Measurements from ENCODE around the gene RXRG. TPM values are rescaled to one million over a fixed set of nuclear protein-coding genes. Genes with fewer than 3 reads are reported as not detected.

The RXRG gene
- total and polyA plus RNA-seq, 11 donors = 0.91 to 11.4 (median 2.3) TPM

- Histone ChIP-seq H3K36me3 (no peaks in the 10 kb centered on the region), H3K27ac (peak overlapping the region; percentile 74 to 94 (median 81)), H3K9me3 (no peaks in the 10 kb centered on the region), H3K27me3 (peaks cover 0 to 48% (median 0%) of the 10 kb centered on the region in 9 donors), H3K4me1 (peaks cover 0 to 36% (median 14%) of the 10 kb centered on the region in 12 donors), H3K4me3 (peak overlapping the region in 11 of 12 donors; percentile 29 to 56 (median 48))
- ATAC-seq (no peak), DNase-seq (no peak)
- TF ChIP-seq POLR2A (IDR thresholded peaks at IDR 0.05) = no peak
- no peak for TF ChIP-seq CTCF (IDR thresholded peaks at IDR 0.05)
- 53 to 58% (median 54%) methylated on average over 7 of the region's 7 CpGs for WGBS, 4 donors
- intact Hi-C loops (cut with DNase I) = no loop called here
These were observed 69.3 kb downstream of the RXRG start for GRCh38 chr1:165375623-165376022.

GRCh38 chr1:165371588-165372225, 73.2 kb downstream of the RXRG start:
- H3K9me3 ChIP-seq = no peaks in the 10 kb centered on the region
- H3K27ac ChIP-seq = no peak overlapping the region
- no peak overlapping the region for H3K4me3 ChIP-seq
- DNase-seq (no peak), ATAC-seq (no peak)
- intact Hi-C loops (cut with DNase I) = no loop called here
- H3K27me3 ChIP-seq = peaks cover 0 to 46% (median 0%) of the 10 kb centered on the region in 9 donors
- WGBS, 4 donors = 59 to 63% (median 60%) methylated on average over 5 of the region's 5 CpGs
- H3K4me1 ChIP-seq = peaks cover 0 to 32% (median 13%) of the 10 kb centered on the region in 12 donors
- TF ChIP-seq CTCF (IDR thresholded peaks at IDR 0.05) (no peak), POLR2A (IDR thresholded peaks at IDR 0.05) (no peak)
- no peaks in the 10 kb centered on the region for H3K36me3 ChIP-seq

GRCh38 chr1:165369255-165369848, 75.6 kb downstream of the RXRG start:
- H3K27me3 ChIP-seq = peaks cover 0 to 34% (median 0%) of the 10 kb centered on the region in 9 donors
- H3K27ac ChIP-seq = no peak overlapping the region
- no peak overlapping the region for H3K4me3 ChIP-seq
- intact Hi-C loops (cut with DNase I) = loop anchor here (2.0 to 10.0 kb wide), 6 partner anchors 112 to 225 kb away; no protein-coding TSS in a partner anchor
- H3K9me3 ChIP-seq = no peaks in the 10 kb centered on the region
- ATAC-seq = peak in 3 of 4 donors; percentile 47 to 66 (median 63)
- TF ChIP-seq CTCF (IDR thresholded peaks at IDR 0.05) (peak; percentile 82 to 90 (median 90)), POLR2A (IDR thresholded peaks at IDR 0.05) (no peak)
- no peaks in the 10 kb centered on the region for H3K36me3 ChIP-seq
- H3K4me1 ChIP-seq = peaks cover 0 to 19% (median 3%) of the 10 kb centered on the region in 12 donors
- DNase-seq = peak in 2 of 5 donors; percentile 53 to 64
- WGBS, 4 donors = 20 to 22% (median 21%) methylated on average over 9 of the region's 9 CpGs

- no peak overlapping the region for H3K4me3 ChIP-seq
- peaks cover 0 to 32% (median 0%) of the 10 kb centered on the region in 9 donors for H3K27me3 ChIP-seq
- intact Hi-C loops (cut with DNase I) = loop anchor here in 9 of 10 donors (5.0 to 10.0 kb wide), 5 partner anchors 110 to 223 kb away; no protein-coding TSS in a partner anchor
- 35 to 43% (median 40%) methylated on average over 7 of the region's 7 CpGs for WGBS, 4 donors
- H3K27ac ChIP-seq = no peak overlapping the region
- no peaks in the 10 kb centered on the region for H3K36me3 ChIP-seq
- peak in 3 of 4 donors; percentile 53 to 70 (median 59) for ATAC-seq
- peak; percentile 74 to 79 (median 77) for DNase-seq
- H3K4me1 ChIP-seq = peaks cover 0 to 17% (median 3%) of the 10 kb centered on the region in 12 donors
- H3K9me3 ChIP-seq = no peaks in the 10 kb centered on the region
- TF ChIP-seq CTCF (IDR thresholded peaks at IDR 0.05) (peak; percentile 88 to 97 (median 94)), POLR2A (IDR thresholded peaks at IDR 0.05) (no peak)
These were observed 77.4 kb downstream of the RXRG start for GRCh38 chr1:165367375-165367993.
